ENCODE measurements around the gene OXLD1.

OXLD1 gene

DNA sequence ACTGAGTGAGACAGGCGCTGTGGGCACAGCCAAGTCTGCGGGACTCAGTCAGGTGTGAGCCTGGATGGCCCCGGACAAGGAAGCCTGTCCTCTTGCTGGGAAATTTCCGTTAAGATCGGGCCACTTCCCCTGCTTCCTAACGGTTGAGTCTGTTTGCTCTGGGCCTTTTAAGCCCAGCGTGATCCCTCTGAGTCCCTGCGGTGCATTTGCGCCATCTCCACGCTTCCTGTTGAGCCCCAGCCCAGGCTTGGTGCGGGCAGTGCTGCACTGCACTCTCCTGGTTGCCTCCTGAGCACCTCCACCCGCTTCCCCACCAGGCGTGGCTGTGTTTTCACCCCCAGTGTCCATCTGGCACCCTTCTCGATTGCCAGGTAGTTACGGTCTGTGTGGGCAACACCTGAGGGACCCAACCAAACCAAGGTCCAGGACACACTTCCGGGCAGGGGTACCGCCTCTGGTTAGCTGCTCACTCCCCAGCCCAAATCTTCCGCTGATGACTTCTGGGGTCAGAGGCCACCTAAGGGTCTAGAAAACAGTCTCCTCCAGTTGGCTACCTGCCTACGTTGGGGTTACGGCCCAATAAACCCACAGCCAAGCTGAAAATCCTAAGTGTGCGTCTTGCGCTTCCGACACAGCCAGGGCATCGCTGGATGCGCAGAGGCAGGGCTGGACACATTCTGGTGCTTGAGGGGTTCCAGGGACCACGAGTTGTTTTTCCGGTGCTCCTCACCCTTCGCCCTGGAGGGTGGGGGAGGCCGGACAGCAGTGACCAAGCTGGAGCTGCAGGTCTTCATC, 44.3 kb upstream of the OXLD1 start (continued):
- TF ChIP-seq, protein P1, sequence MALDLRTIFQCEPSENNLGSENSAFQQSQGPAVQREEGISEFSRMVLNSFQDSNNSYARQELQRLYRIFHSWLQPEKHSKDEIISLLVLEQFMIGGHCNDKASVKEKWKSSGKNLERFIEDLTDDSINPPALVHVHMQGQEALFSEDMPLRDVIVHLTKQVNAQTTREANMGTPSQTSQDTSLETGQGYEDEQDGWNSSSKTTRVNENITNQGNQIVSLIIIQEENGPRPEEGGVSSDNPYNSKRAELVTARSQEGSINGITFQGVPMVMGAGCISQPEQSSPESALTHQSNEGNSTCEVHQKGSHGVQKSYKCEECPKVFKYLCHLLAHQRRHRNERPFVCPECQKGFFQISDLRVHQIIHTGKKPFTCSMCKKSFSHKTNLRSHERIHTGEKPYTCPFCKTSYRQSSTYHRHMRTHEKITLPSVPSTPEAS (tag by site-specific recombination; IDR thresholded peaks at IDR 0.05): no peak
- TF ChIP-seq, protein P2, sequence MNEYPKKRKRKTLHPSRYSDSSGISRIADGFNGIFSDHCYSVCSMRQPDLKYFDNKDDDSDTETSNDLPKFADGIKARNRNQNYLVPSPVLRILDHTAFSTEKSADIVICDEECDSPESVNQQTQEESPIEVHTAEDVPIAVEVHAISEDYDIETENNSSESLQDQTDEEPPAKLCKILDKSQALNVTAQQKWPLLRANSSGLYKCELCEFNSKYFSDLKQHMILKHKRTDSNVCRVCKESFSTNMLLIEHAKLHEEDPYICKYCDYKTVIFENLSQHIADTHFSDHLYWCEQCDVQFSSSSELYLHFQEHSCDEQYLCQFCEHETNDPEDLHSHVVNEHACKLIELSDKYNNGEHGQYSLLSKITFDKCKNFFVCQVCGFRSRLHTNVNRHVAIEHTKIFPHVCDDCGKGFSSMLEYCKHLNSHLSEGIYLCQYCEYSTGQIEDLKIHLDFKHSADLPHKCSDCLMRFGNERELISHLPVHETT (tag by site-specific recombination; IDR thresholded peaks at IDR 0.05): no peak
- no peak for TF ChIP-seq ZNF530 (tag by site-specific recombination; IDR thresholded peaks at IDR 0.05; ENCODE audit: low read depth)
- TF ChIP-seq ZNF354C (tag by site-specific recombination; IDR thresholded peaks at IDR 0.05; ENCODE audit: borderline replicate concordance, low read depth): no peak
- TF ChIP-seq ZNF202 (tag by site-specific recombination; IDR thresholded peaks at IDR 0.05; ENCODE audit: borderline replicate concordance): no peak
- TF ChIP-seq, protein P3, sequence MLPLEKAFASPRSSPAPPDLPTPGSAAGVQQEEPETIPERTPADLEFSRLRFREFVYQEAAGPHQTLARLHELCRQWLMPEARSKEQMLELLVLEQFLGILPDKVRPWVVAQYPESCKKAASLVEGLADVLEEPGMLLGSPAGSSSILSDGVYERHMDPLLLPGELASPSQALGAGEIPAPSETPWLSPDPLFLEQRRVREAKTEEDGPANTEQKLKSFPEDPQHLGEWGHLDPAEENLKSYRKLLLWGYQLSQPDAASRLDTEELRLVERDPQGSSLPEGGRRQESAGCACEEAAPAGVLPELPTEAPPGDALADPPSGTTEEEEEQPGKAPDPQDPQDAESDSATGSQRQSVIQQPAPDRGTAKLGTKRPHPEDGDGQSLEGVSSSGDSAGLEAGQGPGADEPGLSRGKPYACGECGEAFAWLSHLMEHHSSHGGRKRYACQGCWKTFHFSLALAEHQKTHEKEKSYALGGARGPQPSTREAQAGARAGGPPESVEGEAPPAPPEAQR (tag by site-specific recombination; IDR thresholded peaks at IDR 0.05): no peak
- TF ChIP-seq ZNF391 (tag by site-specific recombination; IDR thresholded peaks at IDR 0.05; ENCODE audit: borderline replicate concordance, low read depth): no peak
- no peak for TF ChIP-seq ZNF366 (tag by site-specific recombination; conservative IDR thresholded peaks at IDR 0.05)
- no peak for TF ChIP-seq ZNF76 (tag by site-specific recombination; IDR thresholded peaks at IDR 0.05; ENCODE audit: borderline replicate concordance, low read depth)
- TF ChIP-seq PRDM1 (tag by site-specific recombination; IDR thresholded peaks at IDR 0.05): no peak
- no peak for TF ChIP-seq ZNF23 (tag by site-specific recombination; IDR thresholded peaks at IDR 0.05; ENCODE audit: borderline replicate concordance)
- TF ChIP-seq KLF17 (tag by site-specific recombination; IDR thresholded peaks at IDR 0.05): 0 out of 2 replicates have a peak, but pooled peaks have one; percentile 19
- TF ChIP-seq PRDM6 (tag by site-specific recombination; IDR thresholded peaks at IDR 0.05): no peak
- TF ChIP-seq ZBTB6 (tag by site-specific recombination; IDR thresholded peaks at IDR 0.05): no peak
- peak; percentile 61 for TF ChIP-seq ZNF600 (tag by site-specific recombination; IDR thresholded peaks at IDR 0.05)
- no peak for TF ChIP-seq ZNF610 (tag by site-specific recombination; IDR thresholded peaks at IDR 0.05; ENCODE audit: borderline replicate concordance)
- TF ChIP-seq, protein P4, sequence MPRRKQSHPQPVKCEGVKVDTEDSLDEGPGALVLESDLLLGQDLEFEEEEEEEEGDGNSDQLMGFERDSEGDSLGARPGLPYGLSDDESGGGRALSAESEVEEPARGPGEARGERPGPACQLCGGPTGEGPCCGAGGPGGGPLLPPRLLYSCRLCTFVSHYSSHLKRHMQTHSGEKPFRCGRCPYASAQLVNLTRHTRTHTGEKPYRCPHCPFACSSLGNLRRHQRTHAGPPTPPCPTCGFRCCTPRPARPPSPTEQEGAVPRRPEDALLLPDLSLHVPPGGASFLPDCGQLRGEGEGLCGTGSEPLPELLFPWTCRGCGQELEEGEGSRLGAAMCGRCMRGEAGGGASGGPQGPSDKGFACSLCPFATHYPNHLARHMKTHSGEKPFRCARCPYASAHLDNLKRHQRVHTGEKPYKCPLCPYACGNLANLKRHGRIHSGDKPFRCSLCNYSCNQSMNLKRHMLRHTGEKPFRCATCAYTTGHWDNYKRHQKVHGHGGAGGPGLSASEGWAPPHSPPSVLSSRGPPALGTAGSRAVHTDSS (tag by site-specific recombination; IDR thresholded peaks at IDR 0.05): no peak
